Inferior parietal cortex (tissue), 1 donor: ENCODE measurements around the gene BICRA.
"Not testable (repeated sequence)": the region's sequence is repeated elsewhere in the genome, so short reads cannot be mapped to it uniquely, and the experiment has no call there.

Source experiments
- DNase-seq: peaks from one replicate; pipeline ENCODE4 v3.0.0-alpha.2; 2016; ENCODE audit errors: extremely low spot score

BICRA gene

DNA sequence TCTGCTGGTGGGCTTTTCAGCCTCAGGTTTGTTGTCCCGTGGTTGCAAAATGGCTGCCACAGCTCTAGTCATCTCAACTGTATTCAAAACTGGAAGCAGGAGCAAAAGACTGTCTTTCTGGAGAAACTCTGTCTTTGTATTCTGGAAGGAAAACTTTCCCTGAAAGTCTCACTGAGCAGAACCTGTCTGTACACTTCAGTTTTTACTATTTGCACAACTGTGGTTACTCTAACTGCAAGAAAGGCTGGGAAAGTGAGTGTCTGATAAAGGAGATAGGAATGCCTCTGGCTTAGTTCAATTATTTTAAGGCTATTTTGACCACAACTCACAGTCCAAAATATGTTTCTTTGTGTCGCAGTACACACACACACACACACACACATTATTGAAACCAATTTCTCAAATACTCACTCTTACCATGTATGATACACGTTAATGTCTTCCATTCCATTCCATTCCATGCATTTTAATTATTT, 54.5 kb downstream of the BICRA start:
- no peak for DNase-seq

DNA sequence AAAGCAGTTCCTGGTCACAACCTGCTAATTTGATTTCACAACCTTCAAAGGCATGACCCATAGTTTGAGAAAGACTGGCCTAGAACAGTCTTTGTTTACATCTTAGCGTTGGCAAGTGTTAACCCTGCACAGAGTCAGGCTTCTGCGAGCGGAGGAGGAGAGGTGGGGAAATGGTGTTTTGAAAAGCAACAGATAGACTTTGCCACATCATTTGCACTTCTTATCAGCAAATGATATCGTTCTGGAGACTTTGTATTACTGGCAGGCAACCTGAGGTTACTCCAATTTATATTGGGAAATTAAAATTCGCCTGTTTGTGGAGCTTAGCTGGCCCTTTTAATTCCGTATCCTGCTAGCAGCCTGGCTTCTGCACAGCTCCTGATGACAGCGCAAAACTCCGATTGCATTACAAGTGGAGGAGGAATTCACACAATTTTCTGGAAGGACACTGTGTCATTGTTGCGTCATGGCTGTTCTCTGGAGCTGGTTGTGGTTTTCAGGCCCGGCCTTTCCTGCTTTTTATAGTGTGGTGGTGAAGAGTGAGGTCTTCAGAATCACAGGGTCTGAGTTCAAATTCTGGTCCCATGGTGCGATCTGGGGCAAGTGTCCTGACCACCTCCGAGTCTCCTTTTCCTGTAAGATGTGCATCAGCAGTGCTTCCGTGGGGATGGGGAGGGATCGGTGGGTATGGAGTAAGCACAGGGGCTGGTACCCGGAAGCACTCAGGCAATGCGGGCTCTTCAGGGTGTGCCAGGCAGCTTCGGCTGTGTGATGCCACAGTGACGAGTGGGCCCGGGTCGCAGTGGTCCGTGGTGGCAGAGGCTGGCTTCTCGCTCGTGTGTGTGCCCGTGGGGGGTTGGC, 55.2 kb downstream of the BICRA start:
- peak; percentile 84 for DNase-seq

DNA sequence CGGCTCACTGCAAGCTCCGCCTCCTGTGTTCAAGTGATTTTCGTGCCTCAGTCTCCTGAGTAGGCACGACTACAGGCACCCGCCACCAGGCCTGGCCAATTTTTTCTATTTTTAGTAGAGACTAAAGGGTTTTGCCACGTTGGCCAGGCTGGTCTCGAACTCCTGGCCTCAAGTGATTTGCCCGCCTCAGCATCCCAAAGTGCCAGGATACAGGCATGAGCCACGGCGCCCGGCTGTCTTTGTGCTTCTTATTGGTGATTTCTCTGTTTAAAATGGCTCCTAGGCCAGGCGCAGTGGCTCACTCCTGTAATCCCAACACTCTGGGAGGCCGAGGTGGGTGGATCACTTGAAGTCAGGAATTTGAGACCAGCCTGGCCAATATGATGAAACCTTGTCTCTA, 59.6 kb downstream of the BICRA start:
- not testable (repeated sequence) for DNase-seq

DNA sequence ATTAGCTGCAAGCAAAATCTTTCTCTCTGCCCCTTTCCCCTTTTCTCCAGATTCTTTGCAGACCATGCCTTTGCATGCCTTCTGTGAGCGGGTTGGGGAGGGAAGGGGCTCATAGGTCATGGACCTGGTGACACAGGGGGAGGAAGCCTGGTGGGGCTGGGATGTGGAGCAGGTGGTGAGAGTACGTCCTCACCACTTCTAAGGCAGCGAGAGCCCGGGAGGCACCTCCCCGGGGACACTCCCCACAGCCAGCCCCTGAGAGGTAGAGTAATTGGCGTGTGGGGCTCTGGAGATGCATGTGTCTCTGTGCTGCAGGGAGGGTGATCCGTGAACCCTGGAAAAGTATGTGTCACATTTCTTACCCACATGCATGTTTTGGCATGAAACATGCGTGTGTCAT, 61.8 kb downstream of the BICRA start:
- DNase-seq: no peak

DNA sequence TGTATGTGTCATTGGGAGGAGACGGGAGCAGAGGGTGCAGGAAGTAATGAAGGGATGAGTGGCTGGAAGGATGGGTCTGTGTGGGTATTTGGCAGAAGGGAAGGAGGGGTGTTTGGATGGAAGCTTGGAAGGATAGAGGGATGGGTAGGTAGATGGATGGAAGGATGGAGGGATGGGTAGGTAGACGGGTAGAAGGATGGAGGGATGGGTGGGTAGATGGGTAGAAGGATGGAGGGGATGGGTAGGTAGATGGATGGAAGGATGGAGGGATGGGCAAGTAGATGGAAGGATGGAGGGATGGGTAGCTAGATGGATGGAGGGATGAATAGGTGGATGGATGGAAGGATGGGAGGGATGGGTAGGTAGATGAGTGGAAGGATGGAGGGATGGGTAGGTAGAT, 62.6 kb downstream of the BICRA start:
- no peak for DNase-seq

DNA sequence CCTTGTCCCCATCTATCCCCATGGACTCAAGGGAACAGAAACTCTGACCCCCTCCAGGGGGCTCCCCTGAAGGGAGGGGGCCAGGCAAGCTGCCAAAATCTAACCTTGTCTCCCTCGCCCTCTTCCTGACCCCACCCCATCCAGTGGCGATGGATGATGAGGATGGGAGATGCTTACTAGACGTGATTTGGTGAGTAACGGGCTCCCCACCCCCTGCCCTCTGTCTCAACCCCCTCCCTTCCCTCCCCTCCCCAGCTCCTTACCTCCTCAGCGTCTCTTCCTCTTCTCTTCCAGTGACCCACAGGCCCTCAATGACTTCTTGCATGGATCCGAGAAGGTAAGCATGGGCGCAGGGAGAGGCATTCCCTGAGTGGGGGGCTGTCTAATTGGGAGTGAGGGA, 64.5 kb downstream of the BICRA start:
- DNase-seq: no peak

DNA sequence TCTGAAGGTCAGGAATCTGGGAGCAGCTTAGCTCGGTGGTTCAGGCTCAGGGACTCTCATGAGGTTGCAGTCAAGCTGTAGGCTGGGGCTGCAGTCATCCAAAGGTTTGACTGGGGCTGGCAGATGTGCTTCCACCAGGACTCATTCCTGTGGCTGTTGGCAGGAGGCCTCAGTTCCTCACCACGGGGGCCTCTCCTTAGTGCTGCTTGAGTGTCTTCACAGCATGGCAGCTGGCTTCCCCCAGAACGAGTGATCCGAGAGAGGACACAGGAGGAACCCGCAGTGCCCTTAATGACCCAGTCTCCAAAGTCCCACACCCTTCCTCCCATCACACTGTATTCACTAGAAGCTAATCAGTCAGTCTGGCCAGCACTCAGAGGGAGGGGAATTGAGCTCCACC, 65.6 kb downstream of the BICRA start:
- no peak for DNase-seq

DNA sequence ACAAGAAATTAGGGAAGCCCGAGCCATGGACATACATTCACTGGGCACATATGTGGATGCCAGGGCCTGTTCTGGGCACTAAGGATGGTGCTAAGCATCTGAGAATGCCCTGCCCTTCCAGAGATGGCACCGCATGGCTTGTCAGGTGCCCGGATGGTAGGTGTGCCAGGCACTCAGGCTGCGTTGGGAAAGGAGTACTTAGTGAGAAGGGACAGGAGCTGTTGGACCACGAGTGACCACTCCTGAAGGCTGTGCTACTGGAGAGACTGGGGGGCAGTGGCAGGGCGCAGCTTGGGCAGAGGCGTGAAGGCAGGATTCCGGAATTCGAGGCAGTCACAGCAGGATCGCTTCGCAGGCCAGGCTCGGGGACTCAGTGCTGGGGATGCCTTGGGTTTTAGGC, 66.3 kb downstream of the BICRA start:
- DNase-seq: no peak

DNA sequence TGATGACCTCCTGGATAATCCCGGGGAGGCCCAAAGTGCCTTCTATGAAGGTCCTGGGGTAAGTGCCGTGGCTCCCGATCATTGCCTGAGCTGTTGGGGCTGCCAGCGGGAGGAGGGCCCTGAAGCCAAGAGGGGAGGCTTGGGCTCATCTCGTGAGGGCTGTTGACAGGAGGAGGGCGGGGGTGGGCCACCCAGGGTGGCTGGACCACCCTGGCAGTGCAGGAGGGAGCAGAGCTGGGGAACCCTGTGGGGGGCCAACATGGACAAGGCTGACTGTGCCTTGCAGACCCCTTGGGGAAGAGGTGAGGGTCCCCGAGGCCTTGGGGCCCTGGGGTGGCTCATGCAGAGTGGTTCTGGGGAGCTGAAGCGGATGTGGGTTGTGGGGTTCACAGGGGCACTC, 66.9 kb downstream of the BICRA start:
- no peak for DNase-seq

DNA sequence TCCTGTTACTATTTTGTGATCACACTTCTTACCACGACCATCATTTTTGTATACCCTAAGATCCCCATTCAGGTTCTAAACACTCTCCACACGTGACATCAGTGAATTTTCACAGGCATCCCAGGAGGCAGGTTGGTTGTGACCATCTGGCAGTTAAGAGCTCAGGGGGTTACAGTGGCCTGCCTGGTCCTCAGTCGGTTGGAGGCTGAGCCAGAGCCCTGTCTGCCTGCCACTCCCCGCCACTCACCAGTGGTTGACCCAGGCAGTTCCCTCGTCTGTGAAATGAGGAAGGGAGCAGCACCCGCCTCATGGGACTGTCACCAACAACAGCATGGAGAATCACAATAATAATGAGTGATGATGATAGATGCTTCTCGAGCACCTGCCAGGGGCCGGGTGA, 67.9 kb downstream of the BICRA start:
- no peak for DNase-seq

DNA sequence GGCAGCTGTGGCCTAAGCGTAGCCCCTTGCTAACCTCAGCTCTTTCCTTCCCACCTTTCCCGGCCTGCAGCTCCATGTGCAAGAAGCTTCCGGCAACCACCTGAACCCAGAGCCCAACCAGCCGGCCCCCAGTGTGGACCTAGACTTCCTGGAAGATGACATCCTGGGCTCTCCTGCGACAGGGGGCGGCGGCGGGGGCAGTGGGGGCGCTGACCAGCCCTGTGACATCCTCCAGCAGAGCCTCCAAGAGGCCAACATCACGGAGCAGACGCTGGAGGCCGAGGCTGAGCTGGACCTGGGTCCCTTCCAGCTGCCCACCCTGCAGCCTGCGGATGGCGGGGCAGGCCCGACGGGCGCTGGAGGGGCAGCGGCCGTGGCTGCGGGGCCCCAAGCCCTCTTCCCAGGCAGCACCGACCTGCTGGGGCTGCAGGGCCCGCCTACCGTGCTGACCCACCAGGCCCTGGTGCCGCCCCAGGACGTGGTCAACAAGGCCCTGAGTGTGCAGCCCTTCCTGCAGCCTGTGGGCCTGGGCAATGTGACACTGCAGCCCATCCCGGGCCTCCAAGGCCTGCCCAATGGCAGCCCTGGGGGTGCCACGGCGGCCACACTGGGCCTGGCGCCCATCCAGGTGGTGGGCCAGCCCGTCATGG, 70.4 kb downstream of the BICRA start:
- no peak for DNase-seq

DNA sequence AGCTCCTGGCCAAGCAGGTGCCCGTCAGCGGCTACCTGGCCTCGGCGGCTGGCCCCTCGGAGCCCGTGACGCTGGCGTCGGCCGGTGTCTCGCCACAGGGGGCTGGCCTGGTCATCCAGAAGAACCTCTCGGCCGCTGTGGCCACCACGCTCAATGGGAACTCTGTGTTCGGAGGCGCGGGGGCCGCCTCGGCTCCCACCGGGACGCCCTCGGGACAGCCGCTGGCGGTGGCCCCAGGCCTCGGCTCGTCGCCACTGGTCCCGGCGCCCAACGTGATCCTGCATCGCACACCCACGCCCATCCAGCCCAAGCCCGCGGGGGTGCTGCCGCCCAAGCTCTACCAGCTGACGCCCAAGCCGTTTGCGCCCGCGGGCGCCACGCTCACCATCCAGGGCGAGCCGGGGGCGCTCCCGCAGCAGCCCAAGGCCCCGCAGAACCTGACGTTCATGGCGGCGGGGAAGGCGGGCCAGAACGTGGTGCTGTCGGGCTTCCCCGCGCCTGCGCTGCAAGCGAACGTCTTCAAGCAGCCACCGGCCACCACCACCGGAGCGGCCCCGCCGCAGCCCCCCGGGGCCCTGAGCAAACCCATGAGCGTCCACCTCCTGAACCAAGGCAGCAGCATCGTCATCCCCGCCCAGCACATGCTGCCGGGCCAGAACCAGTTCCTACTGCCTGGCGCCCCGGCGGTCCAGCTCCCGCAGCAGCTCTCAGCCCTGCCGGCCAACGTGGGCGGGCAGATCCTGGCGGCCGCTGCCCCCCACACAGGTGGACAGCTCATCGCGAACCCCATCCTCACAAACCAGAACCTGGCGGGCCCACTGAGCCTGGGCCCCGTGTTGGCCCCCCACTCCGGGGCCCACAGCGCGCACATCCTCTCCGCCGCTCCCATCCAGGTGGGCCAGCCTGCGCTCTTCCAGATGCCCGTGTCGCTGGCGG, 71.3 kb downstream of the BICRA start:
- no peak for DNase-seq

DNA sequence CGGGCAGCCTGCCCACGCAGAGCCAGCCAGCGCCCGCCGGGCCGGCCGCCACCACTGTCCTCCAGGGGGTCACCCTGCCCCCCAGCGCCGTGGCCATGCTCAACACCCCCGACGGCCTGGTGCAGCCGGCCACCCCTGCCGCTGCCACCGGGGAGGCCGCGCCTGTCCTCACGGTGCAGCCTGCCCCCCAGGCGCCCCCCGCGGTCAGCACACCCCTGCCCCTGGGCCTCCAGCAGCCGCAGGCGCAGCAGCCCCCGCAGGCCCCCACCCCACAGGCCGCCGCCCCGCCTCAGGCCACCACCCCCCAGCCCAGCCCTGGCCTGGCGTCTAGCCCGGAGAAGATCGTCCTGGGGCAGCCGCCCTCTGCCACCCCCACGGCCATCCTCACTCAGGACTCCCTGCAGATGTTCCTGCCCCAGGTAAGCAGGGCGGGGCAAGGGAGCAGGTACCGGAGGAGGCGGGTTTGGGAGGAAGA, 72.0 kb downstream of the BICRA start:
- DNase-seq: no peak

DNA sequence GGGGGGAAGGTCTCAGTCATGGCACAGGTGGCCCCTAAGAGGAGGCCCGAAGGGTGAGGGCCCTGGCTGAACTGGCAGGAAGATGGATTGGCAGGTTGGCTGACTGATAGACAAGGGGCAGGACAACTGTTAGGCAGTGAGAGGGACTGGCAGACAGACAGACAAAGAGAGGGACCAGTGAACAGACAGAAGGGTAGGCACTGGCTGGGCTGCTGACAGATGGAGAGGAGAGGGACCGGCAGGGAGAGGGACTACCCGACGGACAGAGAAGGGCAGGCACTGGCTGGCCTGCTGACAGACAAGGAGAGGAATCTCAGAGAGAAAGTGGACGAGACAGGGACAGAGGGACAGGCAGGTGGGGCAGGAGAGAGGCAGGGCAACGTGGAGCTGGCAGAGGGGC, 72.5 kb downstream of the BICRA start:
- no peak for DNase-seq

DNA sequence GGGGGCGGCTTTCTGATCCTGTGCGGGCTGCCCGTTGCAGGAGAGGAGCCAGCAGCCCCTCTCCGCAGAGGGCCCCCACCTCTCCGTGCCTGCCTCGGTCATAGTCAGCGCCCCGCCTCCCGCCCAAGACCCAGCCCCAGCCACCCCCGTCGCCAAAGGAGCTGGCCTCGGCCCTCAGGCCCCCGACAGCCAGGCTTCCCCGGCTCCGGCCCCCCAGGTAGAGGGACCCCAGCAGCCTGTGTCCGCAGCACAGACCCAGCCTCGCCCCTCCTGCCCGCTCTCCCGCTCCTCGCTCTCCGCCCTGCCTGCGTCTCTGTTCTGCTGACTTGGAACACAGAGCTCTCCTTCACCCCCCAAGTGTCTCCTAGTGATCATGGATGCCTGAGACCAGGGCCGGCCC, 73.0 kb downstream of the BICRA start:
- DNase-seq: no peak

DNA sequence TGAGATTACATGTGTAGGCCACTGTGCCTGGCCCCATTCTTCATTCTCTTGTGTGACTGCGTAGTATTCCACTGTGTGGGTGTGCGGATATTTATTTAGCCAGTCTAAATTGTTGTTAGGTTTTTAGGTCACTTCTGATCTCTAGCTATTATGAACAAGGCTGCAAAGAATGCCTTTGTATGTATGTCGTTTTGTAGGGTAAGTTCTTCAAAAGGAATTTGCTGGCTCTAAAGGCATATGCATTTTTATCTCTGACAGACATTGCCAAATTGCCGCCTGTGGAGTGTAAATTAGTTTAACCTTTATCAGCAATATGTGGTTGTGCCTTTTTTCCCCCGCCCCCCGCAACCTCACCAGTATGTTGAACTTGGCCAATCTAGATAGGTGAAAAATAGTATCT, 74.0 kb downstream of the BICRA start:
- DNase-seq: no peak

DNA sequence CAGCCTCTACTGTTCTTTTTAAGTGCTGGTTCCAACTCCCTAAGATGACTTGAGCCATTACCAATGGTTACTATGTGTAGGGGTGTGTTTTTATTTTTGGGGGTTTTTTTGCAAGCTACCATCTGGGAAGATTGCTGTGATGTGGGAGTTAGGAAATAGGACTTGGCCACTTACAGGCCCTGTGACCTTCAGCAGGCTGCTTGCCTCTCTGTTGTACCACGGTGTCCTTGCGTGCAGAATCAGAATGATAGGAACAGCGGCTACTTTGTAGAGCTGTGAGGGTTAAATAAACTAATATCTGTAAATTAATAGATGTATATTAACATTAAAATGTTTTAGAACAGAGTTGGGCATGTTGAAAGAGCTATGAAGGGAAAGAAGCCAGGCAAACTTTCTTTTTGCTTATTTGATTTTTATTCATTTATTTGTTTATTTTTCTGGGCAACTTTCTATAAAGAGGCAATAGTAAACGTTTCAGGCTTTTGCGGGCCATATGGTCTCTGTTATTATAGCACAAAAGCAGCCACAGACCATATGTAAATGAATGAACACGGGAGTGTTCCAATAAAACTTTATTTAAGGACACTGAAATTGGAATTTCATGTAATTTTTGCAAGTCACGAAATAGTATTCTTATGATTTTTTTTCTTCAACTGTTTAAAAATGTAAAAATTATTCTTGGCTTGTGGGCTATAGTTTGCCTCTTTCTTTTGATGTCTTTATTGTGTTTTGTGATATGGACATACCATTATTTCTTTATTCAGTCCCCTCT, 77.9 kb downstream of the BICRA start:
- DNase-seq: no peak

DNA sequence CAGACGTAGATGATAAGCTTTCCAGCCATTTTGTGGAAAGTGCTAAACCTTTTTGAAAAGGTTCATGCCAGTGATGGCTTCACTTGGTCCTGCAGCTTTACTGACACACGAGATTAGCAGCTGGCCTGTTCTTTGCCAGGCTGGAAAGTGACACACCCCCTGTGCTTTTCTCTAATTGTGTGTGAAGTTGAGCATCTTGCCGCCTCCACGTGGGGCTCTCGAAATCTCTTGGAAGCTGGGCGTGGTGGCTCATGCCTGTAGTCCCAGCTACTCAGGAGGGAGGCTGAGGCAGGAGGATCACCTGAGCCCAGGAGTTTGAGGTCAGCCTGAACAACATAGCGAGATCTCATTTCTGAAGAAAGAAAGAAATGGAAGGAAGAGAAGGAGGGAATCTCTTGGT, 79.0 kb downstream of the BICRA start:
- no peak for DNase-seq

DNA sequence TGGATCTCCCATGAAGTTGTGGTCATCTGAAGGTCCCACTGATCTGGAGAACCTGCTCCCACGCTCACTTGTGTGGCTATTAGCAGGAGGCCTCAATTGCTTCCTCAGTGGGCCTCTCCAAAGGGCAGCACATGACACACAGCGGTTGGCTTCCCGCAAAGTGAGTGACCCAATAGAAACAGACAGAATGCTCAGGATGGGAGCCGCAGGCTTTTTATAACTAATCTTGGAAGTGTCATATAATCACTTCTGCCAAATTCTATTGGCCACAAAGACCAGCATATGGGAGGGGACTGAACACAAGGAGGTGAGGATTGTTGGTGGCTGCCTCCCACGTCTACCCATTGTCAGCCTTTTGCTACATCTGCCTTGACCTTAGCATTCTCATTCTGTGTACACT, 82.2 kb downstream of the BICRA start:
- DNase-seq: no peak

DNA sequence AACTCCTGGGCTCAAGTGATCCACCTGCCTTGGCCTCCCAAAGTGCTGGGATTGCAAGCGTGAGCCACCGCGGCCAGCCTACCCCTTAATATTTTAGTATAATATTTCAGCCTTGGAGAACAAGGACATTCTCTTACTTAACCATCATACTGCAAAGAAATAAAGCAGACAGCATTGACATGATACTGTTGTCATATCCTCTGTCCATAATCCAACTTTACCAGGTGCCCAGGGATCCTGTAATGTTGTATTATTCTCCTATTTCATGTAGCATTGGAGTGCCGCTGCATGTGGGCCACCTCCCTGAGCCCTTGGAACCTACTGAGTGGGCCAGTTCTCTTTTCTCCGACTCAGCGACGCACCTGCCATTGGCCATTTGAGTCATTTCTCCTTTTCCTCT, 82.8 kb downstream of the BICRA start:
- no peak for DNase-seq

DNA sequence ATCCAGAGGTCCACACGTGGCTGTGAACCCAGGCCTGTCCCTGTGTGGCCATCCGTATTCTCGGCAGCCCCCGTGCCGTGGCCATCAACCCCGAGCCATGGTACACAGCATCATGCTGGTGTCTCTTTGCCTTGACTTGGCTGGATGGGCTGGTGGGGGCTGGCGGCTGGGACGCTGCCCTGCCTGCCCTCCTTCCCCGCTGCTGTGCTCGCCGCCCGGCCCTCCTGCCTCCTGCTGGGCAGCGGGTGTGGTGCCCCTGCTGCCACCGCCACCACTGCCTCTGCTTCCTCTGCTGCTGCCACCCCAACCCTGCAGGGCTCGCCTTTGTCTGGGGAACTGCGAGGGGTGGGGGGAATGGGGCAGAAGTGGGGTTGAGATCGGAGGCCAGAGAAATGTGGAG, 84.6 kb downstream of the BICRA start:
- DNase-seq: no peak
